Smooth muscle cell of the umbilical artery (primary cell): ENCODE measurements around the gene PTGR1. TPM values are rescaled to one million over a fixed set of nuclear protein-coding genes. Genes with fewer than 3 reads are reported as not detected.

Experiments used
- total RNA-seq: library from RNA; depleted of rRNA; stranded (reverse); fragments of >200 nt; gene quantifications from 2 replicates; pipeline ENCODE4 v1.2.3, GENCODE V29; 2014

PTGR1 gene
- total RNA-seq: 46.6 and 60.8 TPM in 2 replicates

GRCh38 chr9:111599092-111599954, at the start of gene PTGR1:
TSS of gene PTGR1 (minus strand) at chr9:111599647. CDS start at chr9:111597422, 2,225 bp downstream.

GRCh38 chr9:111631214-111631971, 31.9 kb upstream of the PTGR1 start, which contains the start of gene DNAJC25:
TSS of gene DNAJC25 (plus strand) at chr9:111631334. CDS start at chr9:111631408, 74 bp downstream.

GRCh38 chr9:111525056-111525977, 74.1 kb downstream of the PTGR1 start, which contains the start of gene ZNF483:
TSS of gene ZNF483 (plus strand) at chr9:111525179. CDS start at chr9:111527396, 2,217 bp downstream.

Other genes with a start within 250 kb of the PTGR1 start
- 73.9 and 106 TPM in 2 replicates for gene ECPAS, start 115.3 kb downstream of the PTGR1 start, total RNA-seq
- 1.2 TPM in 2 replicates for gene ZNF483, start 74.5 kb downstream of the PTGR1 start, total RNA-seq
- gene DNAJC25, start 31.7 kb upstream of the PTGR1 start, total RNA-seq: 10.5 and 11.9 TPM in 2 replicates
- 83.2 and 85.8 TPM in 2 replicates for gene GNG10, start 62.0 kb upstream of the PTGR1 start, total RNA-seq
- gene SHOC1, start 195.3 kb upstream of the PTGR1 start, total RNA-seq: under 0.01 and 0.09 TPM in 2 replicates